Measurements from ENCODE around the gene CASP9. TPM values are rescaled to one million over a fixed set of nuclear protein-coding genes. Genes with fewer than 3 reads are reported as not detected.

CASP9 gene
- total RNA-seq, 1 experiment from 2014 or later: 5.5 TPM

DNA sequence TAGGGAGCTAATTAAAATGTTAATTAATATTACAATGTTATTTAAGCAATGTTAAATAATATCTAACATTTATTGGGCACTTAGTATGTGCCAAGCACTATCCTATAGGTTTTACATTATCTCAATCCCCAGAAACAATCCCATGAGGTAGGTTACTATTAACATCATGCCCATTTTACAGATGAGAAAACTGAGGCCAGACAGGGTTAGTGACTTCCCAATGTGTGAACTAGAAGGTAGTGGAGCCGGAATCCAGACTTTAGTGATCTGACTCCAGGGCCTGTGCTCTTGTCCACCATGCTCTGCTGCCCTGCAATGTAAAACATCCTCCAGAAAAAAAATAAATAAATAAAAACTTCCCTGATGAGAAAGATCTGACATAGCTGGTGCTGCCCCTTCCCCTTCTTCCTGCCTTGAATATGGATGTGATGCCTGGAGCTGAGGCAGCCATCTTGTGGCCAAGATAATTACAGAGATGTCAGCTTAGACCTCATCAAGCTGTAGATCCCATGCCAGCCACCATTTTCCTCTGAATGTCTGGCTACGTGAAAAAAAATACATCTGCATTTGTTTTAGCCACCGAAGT, 75.0 kb downstream of the CASP9 start:
- DNase-seq (ENCODE audit: low read depth): no peak

DNA sequence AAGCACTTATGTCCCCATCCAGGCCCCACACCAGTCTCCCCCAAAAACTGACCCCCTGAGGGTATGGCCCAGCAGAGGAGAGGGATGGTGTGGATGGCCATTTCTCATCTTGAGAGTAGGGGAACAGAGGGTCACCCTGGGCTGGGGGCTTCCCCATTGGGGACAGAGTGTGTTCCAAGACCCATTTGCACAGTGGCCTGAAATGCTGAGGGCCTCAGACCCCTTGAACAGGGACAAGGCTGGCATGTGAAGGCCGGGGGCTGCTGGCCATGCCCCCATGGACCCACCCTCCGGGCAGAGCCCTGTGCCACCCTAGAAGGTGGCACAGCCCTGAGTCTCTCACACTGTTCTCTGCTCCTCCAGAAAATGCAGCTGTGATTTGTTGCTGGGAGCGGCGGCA, 77.8 kb downstream of the CASP9 start:
- DNase-seq (ENCODE audit: low read depth): no peak

DNA sequence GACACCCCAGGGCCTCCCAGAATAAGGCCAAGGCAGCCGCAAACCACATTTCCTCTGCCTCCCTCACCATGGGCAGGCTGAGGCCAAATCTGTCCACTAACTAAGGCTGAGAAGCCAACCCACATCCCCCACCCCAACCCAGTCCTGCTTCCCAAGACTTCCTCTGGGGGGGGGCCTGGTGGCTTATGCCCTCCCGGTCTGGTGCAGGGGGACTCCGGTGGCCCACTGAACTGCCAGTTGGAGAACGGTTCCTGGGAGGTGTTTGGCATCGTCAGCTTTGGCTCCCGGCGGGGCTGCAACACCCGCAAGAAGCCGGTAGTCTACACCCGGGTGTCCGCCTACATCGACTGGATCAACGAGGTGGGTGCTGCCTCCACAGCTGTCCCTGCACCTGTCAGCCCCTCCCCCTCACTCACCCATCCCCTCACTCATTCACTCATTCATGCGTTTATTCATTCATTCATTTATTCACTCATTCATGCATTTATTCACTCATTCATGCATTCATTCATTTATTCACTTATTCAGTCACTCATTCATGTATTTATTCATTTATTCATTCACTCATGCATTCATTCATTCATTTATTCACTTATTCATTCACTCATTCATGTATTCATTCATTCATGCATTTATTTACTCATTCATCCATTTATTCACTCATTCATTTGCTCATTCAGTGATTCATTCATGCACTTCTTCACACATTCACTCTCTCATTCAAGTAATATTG, 78.5 kb downstream of the CASP9 start:
- DNase-seq (ENCODE audit: low read depth): no peak

GRCh38 chr1:15444468-15445389, 79.3 kb downstream of the CASP9 start:
- no peak for DNase-seq (ENCODE audit: low read depth)

DNA sequence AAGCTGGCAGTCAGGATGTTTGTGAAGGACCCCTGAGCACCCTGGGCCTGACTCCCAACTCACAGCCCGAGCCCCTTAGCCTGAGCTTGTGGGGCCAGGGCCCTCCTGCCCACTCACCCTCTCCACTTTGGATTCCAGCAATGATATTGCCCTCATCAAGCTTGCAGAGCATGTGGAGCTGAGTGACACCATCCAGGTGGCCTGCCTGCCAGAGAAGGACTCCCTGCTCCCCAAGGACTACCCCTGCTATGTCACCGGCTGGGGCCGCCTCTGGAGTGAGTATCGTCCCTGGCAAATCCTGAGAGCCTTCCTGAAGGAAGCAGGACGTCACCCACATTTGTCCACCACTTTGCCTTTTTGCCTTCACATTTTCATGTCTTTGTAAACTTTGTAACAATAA, 80.7 kb downstream of the CASP9 start:
- no peak for DNase-seq (ENCODE audit: low read depth)

DNA sequence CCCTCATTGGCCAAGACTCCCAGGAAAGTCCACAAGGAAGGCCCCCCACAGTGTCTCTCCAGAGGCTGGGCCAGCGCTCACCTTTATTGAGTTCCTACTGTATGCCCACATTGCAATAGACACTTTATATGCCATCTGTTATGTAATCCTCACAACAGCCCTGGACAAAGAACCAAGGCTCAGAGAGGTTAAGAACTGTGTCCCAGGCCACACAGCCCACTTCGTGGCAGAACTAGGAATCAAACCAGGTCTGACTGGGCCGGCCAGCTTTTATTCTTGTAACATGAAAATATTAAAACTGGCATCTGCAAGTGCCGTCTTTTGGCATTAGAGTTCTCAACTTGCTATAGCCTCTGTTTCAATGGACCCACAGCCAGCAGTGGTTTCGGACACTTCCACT, 81.3 kb downstream of the CASP9 start:
- DNase-seq (ENCODE audit: low read depth): no peak

DNA sequence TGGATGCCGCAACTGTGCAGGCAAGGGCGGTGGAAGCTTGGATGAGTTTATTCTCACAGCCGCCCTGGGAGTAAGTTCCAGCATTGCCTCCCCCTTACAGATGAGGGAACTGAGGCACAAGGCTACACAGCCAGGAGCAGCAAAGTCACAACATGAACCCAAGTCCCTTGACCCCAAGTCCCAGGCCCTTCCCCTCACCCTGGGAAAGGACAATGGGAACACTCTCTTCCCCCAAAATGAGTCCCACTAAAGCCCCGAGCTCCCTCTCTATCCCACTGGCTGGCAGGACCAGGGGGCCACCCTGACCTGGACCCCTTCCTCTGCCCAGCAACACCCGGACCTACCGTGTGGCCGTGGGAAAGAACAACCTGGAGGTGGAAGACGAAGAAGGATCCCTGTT, 81.9 kb downstream of the CASP9 start:
- DNase-seq (ENCODE audit: low read depth): no peak

Other genes with a start within 250 kb of the CASP9 start
- 73.0 and 88.0 TPM in 2 replicates for gene EFHD2, start 114.3 kb downstream of the CASP9 start, total RNA-seq (2014; rRNA removed; shearing (Covaris generic))
- gene CTRC, start 85.8 kb downstream of the CASP9 start, total RNA-seq (2014; rRNA removed; shearing (Covaris generic)): 7.8 TPM in 1 of 2 replicates, not detected in the other
- gene CELA2A, start 67.5 kb downstream of the CASP9 start, total RNA-seq (2014; rRNA removed; shearing (Covaris generic)): not detected in 2 replicates
- not detected in 2 replicates for gene CELA2B, start 48.1 kb downstream of the CASP9 start, total RNA-seq (2014; rRNA removed; shearing (Covaris generic))
- 10.9 and 11.8 TPM in 2 replicates for gene DNAJC16, start 2.6 kb upstream of the CASP9 start, total RNA-seq (2014; rRNA removed; shearing (Covaris generic))
- gene AGMAT, start 60.8 kb upstream of the CASP9 start, total RNA-seq (2014; rRNA removed; shearing (Covaris generic)): 4.3 and 7.6 TPM in 2 replicates
- gene DDI2, start 93.2 kb upstream of the CASP9 start, total RNA-seq (2014; rRNA removed; shearing (Covaris generic)): 9.4 and 14.9 TPM in 2 replicates
- gene PLEKHM2, start 160.1 kb upstream of the CASP9 start, total RNA-seq (2014; rRNA removed; shearing (Covaris generic)): 31.0 and 31.2 TPM in 2 replicates
- 0.39 and 0.40 TPM in 2 replicates for gene SLC25A34, start 212.0 kb upstream of the CASP9 start, total RNA-seq (2014; rRNA removed; shearing (Covaris generic))
- gene TMEM82, start 218.3 kb upstream of the CASP9 start, total RNA-seq (2014; rRNA removed; shearing (Covaris generic)): not detected in 2 replicates
- 42.1 and 59.7 TPM in 2 replicates for gene FBLIM1, start 234.6 kb upstream of the CASP9 start, total RNA-seq (2014; rRNA removed; shearing (Covaris generic))